ENCODE data around the gene STK35.

STK35 gene

GRCh38 chr20:2156666-2157624 is 55.3 kb downstream of the STK35 start:
- no peak overlapping the region for H3K27ac ChIP-seq

GRCh38 chr20:2162125-2162822 is 60.6 kb downstream of the STK35 start:
- Histone ChIP-seq H3K27me3 (replicated peaks) (no peaks in the 10 kb centered on the region), H3K36me3 (replicated peaks) (no peaks in the 10 kb centered on the region), H3K4me3 (ENCODE audit: low read depth, low read length) (no peak overlapping the region), H3K27ac (no peak overlapping the region)
- DNase-seq: no peak
- in situ Hi-C loops (cut with HindIII; ENCODE audit: low pct_ligation_motif_present, low sequenced_read_pairs): no loop called here
- TF ChIP-seq CTCF (IDR thresholded peaks at IDR 0.05; ENCODE audit: low read depth, low read length, missing control alignments): no peak

More at GRCh38 chr20:2156666-2157624, 55.3 kb downstream of the STK35 start:
- no peak for DNase-seq
- Histone ChIP-seq H3K36me3 (replicated peaks) (no peaks in the 10 kb centered on the region), H3K27me3 (replicated peaks) (no peaks in the 10 kb centered on the region), H3K4me3 (ENCODE audit: low read depth, low read length) (no peak overlapping the region)
- no peak for TF ChIP-seq CTCF (IDR thresholded peaks at IDR 0.05; ENCODE audit: low read depth, low read length, missing control alignments)
- in situ Hi-C loops (cut with HindIII; ENCODE audit: low pct_ligation_motif_present, low sequenced_read_pairs): no loop called here

DNA sequence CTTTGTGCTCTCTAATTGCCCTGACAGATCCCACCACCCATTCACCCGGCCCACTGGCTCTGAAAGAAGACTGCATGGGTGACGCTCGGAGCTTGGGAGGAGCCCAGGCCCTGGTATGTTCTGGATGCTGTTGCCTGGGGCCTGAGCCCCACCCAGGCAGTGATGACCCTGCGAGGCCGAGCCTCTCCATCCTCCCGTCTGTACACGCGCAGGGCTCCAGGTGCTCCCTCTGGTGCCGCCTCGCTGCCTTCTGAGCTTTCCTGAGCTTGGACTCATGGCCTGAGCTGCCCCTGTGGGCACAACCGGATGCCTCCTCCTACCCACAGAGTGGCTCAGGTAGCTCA is 61.2 kb downstream of the STK35 start:
- in situ Hi-C loops (cut with HindIII; ENCODE audit: low pct_ligation_motif_present, low sequenced_read_pairs): no loop called here
- TF ChIP-seq CTCF (IDR thresholded peaks at IDR 0.05; ENCODE audit: low read depth, low read length, missing control alignments): no peak
- DNase-seq: no peak

DNA sequence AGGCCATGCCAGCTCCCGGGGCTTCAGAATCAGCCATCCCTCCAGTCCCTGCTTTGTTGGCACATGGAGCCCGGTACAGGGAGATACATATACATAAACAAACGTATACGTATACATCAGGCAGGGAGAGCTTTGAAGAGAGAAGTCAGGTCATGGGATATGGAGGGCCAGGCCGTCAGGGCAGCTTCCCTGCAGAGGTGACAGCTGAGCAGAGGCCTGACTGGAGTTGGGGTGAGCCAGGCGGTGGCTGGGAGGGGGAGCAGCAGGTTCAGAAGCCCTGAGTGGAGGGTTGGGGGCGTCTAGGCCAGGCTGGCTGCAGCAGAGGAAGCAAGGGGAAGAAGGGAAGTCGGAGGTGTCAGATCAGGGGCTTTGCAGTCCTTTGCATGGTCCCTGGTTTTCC is 61.7 kb downstream of the STK35 start:
- H3K27ac ChIP-seq: no peak overlapping the region
- TF ChIP-seq CTCF (IDR thresholded peaks at IDR 0.05; ENCODE audit: low read depth, low read length, missing control alignments): no peak
- no peaks in the 10 kb centered on the region for H3K36me3 ChIP-seq (replicated peaks)
- no peak overlapping the region for H3K4me3 ChIP-seq (ENCODE audit: low read depth, low read length)
- in situ Hi-C loops (cut with HindIII; ENCODE audit: low pct_ligation_motif_present, low sequenced_read_pairs): no loop called here
- DNase-seq: no peak
- no peaks in the 10 kb centered on the region for H3K27me3 ChIP-seq (replicated peaks)

More for the DNA sequence above, 61.2 kb downstream of the STK35 start:
- no peak overlapping the region for H3K27ac ChIP-seq
- H3K36me3 ChIP-seq (replicated peaks): no peaks in the 10 kb centered on the region
- no peaks in the 10 kb centered on the region for H3K27me3 ChIP-seq (replicated peaks)
- no peak overlapping the region for H3K4me3 ChIP-seq (ENCODE audit: low read depth, low read length)

- no peaks in the 10 kb centered on the region for H3K36me3 ChIP-seq (replicated peaks)
- H3K4me3 ChIP-seq (ENCODE audit: low read depth, low read length): no peak overlapping the region
- in situ Hi-C loops (cut with HindIII; ENCODE audit: low pct_ligation_motif_present, low sequenced_read_pairs): no loop called here
- no peaks in the 10 kb centered on the region for H3K27me3 ChIP-seq (replicated peaks)
- DNase-seq: no peak
- H3K27ac ChIP-seq: no peak overlapping the region
- TF ChIP-seq CTCF (IDR thresholded peaks at IDR 0.05; ENCODE audit: low read depth, low read length, missing control alignments): no peak
These were observed 62.1 kb downstream of the STK35 start for GRCh38 chr20:2163757-2164156.

Measured in brain microvascular endothelial cell (primary cell).